Osteocyte (in vitro differentiated cells): ENCODE results near the gene RTN3. TPM values are rescaled to one million over a fixed set of nuclear protein-coding genes. Genes with fewer than 3 reads are reported as not detected.

Experiments used
- DNase-seq: peaks from one replicate; pipeline ENCODE4 v3.0.0; 2021; ENCODE audit warnings: mixed read lengths; ENCODE audit not compliant: unreplicated experiment; ENCODE audit errors: extremely low spot score
- H3K27ac Mint-ChIP-seq: one replicate; pipeline ENCODE4 v1.8.0; 2021; ENCODE audit warnings: mild to moderate bottlenecking, mixed read lengths; ENCODE audit not compliant: unreplicated experiment
- H3K27me3 Mint-ChIP-seq: one replicate; pipeline ENCODE4 v1.8.0; 2021; ENCODE audit warnings: mixed read lengths; ENCODE audit not compliant: unreplicated experiment
- H3K36me3 Mint-ChIP-seq: one replicate; pipeline ENCODE4 v1.8.0; 2021; ENCODE audit warnings: mixed read lengths; ENCODE audit not compliant: unreplicated experiment
- H3K4me1 Mint-ChIP-seq: one replicate; pipeline ENCODE4 v1.8.0; 2021; ENCODE audit warnings: mixed read lengths; ENCODE audit not compliant: unreplicated experiment
- H3K4me3 Mint-ChIP-seq: one replicate; pipeline ENCODE4 v1.8.0; 2021; ENCODE audit warnings: mild to moderate bottlenecking, moderate library complexity, mixed read lengths; ENCODE audit not compliant: unreplicated experiment
- H3K9me3 Mint-ChIP-seq: one replicate; pipeline ENCODE4 v1.8.0; 2021; ENCODE audit warnings: mixed read lengths; ENCODE audit not compliant: unreplicated experiment
- CTCF ChIP-seq: fragments of 200-600 bp; sonication (generic); IDR thresholded peaks from 2 replicates; pipeline ENCODE4 v1.5.0; 2021; ENCODE audit warnings: antibody characterized with exemption, mild to moderate bottlenecking, moderate library complexity
- total RNA-seq: library from RNA; stranded (reverse); gene quantifications from 2 replicates; pipeline ENCODE4 v1.2.1, GENCODE V29; 2021

The RTN3 gene
- total RNA-seq, 1 donor from 2014 or later, result 109 TPM

GRCh38 chr11:63641727-63642126 is 39.6 kb upstream of the RTN3 start:
- peak; percentile 16 for TF ChIP-seq CTCF
- H3K27me3 Mint-ChIP-seq, result no peaks in the 10 kb centered on the region
- peaks cover 43% of the 10 kb centered on the region for H3K36me3 Mint-ChIP-seq
- H3K9me3 Mint-ChIP-seq, result no peaks in the 10 kb centered on the region
- H3K4me3 Mint-ChIP-seq, result no peak overlapping the region
- H3K27ac Mint-ChIP-seq, result peak overlapping the region; percentile 6
- H3K4me1 Mint-ChIP-seq, result peaks cover 5% of the 10 kb centered on the region
- DNase-seq, result no peak

- DNase-seq, result no peak
- H3K36me3 Mint-ChIP-seq, result peaks cover 51% of the 10 kb centered on the region
- TF ChIP-seq CTCF, result no peak
- peaks cover 5% of the 10 kb centered on the region for H3K4me1 Mint-ChIP-seq
- no peak overlapping the region for H3K4me3 Mint-ChIP-seq
- H3K9me3 Mint-ChIP-seq, result no peaks in the 10 kb centered on the region
- H3K27ac Mint-ChIP-seq, result peak overlapping the region; percentile 43
- H3K27me3 Mint-ChIP-seq, result no peaks in the 10 kb centered on the region
These were observed 38.1 kb upstream of the RTN3 start for GRCh38 chr11:63643205-63643604.

- no peaks in the 10 kb centered on the region for H3K4me1 Mint-ChIP-seq
- no peaks in the 10 kb centered on the region for H3K9me3 Mint-ChIP-seq
- H3K36me3 Mint-ChIP-seq, result peaks cover 42% of the 10 kb centered on the region
- no peaks in the 10 kb centered on the region for H3K27me3 Mint-ChIP-seq
- DNase-seq, result no peak
- TF ChIP-seq CTCF, result no peak
- no peak overlapping the region for H3K27ac Mint-ChIP-seq
- no peak overlapping the region for H3K4me3 Mint-ChIP-seq
These were observed 28.6 kb upstream of the RTN3 start for GRCh38 chr11:63652671-63653070.

- no peak for TF ChIP-seq CTCF
- Mint-ChIP-seq H3K4me3 (no peak overlapping the region), H3K27ac (no peak overlapping the region), H3K27me3 (no peaks in the 10 kb centered on the region), H3K4me1 (peaks cover 29% of the 10 kb centered on the region), H3K36me3 (peaks cover 9% of the 10 kb centered on the region), H3K9me3 (no peaks in the 10 kb centered on the region)
- no peak for DNase-seq
These were observed 20.3 kb upstream of the RTN3 start for GRCh38 chr11:63660972-63661371.

GRCh38 chr11:63663809-63664208 is 17.5 kb upstream of the RTN3 start:
- no peak for DNase-seq
- H3K36me3 Mint-ChIP-seq, result no peaks in the 10 kb centered on the region
- H3K4me1 Mint-ChIP-seq, result peaks cover 52% of the 10 kb centered on the region
- H3K9me3 Mint-ChIP-seq, result no peaks in the 10 kb centered on the region
- H3K27ac Mint-ChIP-seq, result peak overlapping the region; percentile 66
- TF ChIP-seq CTCF, result no peak
- H3K27me3 Mint-ChIP-seq, result no peaks in the 10 kb centered on the region
- no peak overlapping the region for H3K4me3 Mint-ChIP-seq
